RWPE2 (cell line): ENCODE results near the gene EML5.

Source experiments
- ATAC-seq: fragments of 200-7000 bp; cut with Tn5 transposase; 3 replicates; pipeline ENCODE4 v1.9.1; 2021; ENCODE audit warnings: low read depth
- DNase-seq: peaks from one replicate; pipeline ENCODE4 v3.0.0-alpha.2; 2020; ENCODE audit warnings: low spot score
- H3K27ac ChIP-seq: fragments of 450-650 bp; 2 replicates; pipeline ENCODE4 v1.5.1; 2017; ENCODE audit warnings: mild to moderate bottlenecking; ENCODE audit not compliant: poor library complexity, severe bottlenecking
- H3K27me3 ChIP-seq: fragments of 250-450 bp; sonication (Bioruptor Pico); 2 replicates; pipeline ENCODE4 v1.5.1; 2021; ENCODE audit warnings: mild to moderate bottlenecking, moderate library complexity; ENCODE audit not compliant: insufficient read depth, poor library complexity, severe bottlenecking
- H3K36me3 ChIP-seq: fragments of 250-450 bp; sonication (Bioruptor Pico); 2 replicates; pipeline ENCODE4 v1.5.1; 2020; ENCODE audit warnings: low read depth, mild to moderate bottlenecking, moderate library complexity
- H3K4me1 ChIP-seq: fragments of 250-450 bp; sonication (Bioruptor Pico); 2 replicates; pipeline ENCODE4 v1.5.1; 2021; ENCODE audit warnings: mild to moderate bottlenecking, moderate library complexity; ENCODE audit not compliant: insufficient read depth, poor library complexity, severe bottlenecking
- H3K4me3 ChIP-seq: fragments of 250-450 bp; sonication (Bioruptor Pico); 2 replicates; pipeline ENCODE4 v1.5.1; 2021; ENCODE audit warnings: mild to moderate bottlenecking, moderate library complexity; ENCODE audit not compliant: severe bottlenecking
- H3K9me3 ChIP-seq: fragments of 250-450 bp; sonication (Bioruptor Pico); 2 replicates; pipeline ENCODE4 v1.5.1; 2021; ENCODE audit warnings: mild to moderate bottlenecking, moderate library complexity; ENCODE audit not compliant: severe bottlenecking
- TF ChIP-seq, protein P1 (sequence below): fragments of 450-650 bp; IDR thresholded peaks from one replicate; pipeline ENCODE4 v1.5.1; 2017; ENCODE audit warnings: mild to moderate bottlenecking, moderate library complexity; ENCODE audit not compliant: poor library complexity, severe bottlenecking

Gene EML5

DNA sequence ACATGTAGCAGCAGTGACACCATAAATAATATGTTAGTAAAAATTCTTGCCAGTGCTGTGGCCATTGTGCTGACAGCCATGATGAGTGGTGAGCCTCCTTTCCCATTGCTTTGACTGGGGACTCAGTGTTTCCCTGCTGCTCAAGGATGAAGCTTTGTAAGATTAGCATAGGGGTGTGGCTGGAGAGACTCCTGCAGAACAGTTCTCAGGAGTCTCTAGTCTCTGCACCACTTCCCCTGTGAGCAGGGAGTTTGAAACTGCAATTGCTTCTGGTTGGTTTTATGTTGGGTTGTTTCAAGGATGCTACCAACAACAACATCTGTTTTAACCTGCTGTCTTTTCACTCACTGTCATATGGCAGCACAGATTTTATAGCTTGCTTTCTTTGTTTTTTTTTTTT is 188.5 kb downstream of the EML5 start:
- H3K27me3 ChIP-seq, result no peaks in the 10 kb centered on the region
- H3K27ac ChIP-seq, result no peak overlapping the region
- H3K4me1 ChIP-seq, result no peaks in the 10 kb centered on the region
- no peak for DNase-seq
- ATAC-seq, result no peak
- peaks cover 86% of the 10 kb centered on the region for H3K36me3 ChIP-seq
- no peak overlapping the region for H3K4me3 ChIP-seq
- no peaks in the 10 kb centered on the region for H3K9me3 ChIP-seq
- TF ChIP-seq, protein P1, sequence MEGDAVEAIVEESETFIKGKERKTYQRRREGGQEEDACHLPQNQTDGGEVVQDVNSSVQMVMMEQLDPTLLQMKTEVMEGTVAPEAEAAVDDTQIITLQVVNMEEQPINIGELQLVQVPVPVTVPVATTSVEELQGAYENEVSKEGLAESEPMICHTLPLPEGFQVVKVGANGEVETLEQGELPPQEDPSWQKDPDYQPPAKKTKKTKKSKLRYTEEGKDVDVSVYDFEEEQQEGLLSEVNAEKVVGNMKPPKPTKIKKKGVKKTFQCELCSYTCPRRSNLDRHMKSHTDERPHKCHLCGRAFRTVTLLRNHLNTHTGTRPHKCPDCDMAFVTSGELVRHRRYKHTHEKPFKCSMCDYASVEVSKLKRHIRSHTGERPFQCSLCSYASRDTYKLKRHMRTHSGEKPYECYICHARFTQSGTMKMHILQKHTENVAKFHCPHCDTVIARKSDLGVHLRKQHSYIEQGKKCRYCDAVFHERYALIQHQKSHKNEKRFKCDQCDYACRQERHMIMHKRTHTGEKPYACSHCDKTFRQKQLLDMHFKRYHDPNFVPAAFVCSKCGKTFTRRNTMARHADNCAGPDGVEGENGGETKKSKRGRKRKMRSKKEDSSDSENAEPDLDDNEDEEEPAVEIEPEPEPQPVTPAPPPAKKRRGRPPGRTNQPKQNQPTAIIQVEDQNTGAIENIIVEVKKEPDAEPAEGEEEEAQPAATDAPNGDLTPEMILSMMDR, result no peak

GRCh38 chr14:88599761-88600439 is 192.9 kb downstream of the EML5 start:
- no peak for DNase-seq
- ATAC-seq, result no peak
- H3K36me3 ChIP-seq, result peaks cover 98% of the 10 kb centered on the region
- H3K27me3 ChIP-seq, result no peaks in the 10 kb centered on the region
- H3K4me1 ChIP-seq, result no peaks in the 10 kb centered on the region
- no peaks in the 10 kb centered on the region for H3K9me3 ChIP-seq
- H3K27ac ChIP-seq, result no peak overlapping the region
- TF ChIP-seq, protein P1, result no peak
- H3K4me3 ChIP-seq, result no peak overlapping the region

DNA sequence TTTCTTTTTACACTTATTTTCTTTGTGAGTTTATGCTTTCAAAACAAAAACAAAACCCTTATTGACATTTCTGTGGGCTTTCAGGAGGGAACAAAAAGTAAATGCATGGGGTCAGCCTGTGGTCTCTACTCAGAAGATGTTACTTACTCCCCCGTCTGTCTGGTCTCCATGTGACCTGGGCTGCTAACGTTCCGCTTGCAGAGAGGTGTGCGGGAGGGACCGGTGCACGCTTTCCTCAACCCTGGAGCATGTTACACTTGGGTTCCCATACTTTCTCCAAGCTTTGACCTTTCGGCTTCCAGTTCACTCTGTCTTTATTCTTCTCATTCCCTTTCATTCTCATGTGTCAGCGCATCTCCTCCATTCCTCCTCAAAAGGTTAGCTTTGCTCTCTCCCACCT is 193.4 kb downstream of the EML5 start:
- Histone ChIP-seq H3K9me3 (no peaks in the 10 kb centered on the region), H3K4me1 (no peaks in the 10 kb centered on the region), H3K27me3 (no peaks in the 10 kb centered on the region), H3K36me3 (peaks cover 98% of the 10 kb centered on the region), H3K27ac (no peak overlapping the region), H3K4me3 (no peak overlapping the region)
- ATAC-seq (no peak), DNase-seq (no peak)
- TF ChIP-seq, protein P1, result no peak

GRCh38 chr14:88598097-88598675 is 194.6 kb downstream of the EML5 start:
- Histone ChIP-seq H3K4me3 (no peak overlapping the region), H3K27ac (no peak overlapping the region), H3K4me1 (no peaks in the 10 kb centered on the region), H3K9me3 (no peaks in the 10 kb centered on the region), H3K27me3 (no peaks in the 10 kb centered on the region), H3K36me3 (peaks cover 98% of the 10 kb centered on the region)
- DNase-seq (no peak), ATAC-seq (no peak)
- TF ChIP-seq, protein P1, result no peak

DNA sequence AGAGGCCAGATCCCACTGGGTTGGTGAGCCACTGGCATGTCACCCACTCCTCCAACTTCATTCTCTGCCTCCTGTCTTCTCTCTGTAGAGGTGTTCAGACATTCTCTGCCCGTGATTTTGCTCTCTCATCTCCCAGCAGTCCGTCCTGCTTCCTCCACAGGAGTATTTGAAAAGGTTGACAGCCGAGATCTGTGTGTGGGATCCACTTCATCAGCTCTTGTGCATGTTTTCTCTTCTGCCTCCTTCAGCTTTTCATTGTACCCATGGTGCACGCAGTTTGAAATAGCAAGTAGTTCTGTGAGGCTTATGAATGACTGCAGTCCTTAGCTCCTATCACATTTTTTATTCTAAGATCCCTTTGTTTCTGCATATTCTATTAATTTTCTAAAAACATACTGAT is 195.2 kb downstream of the EML5 start:
- DNase-seq (no peak), ATAC-seq (no peak)
- TF ChIP-seq, protein P1, result no peak
- peaks cover 94% of the 10 kb centered on the region for H3K36me3 ChIP-seq
- H3K27ac ChIP-seq, result no peak overlapping the region
- no peaks in the 10 kb centered on the region for H3K9me3 ChIP-seq
- H3K4me1 ChIP-seq, result no peaks in the 10 kb centered on the region
- no peak overlapping the region for H3K4me3 ChIP-seq
- H3K27me3 ChIP-seq, result no peaks in the 10 kb centered on the region
